ENCODE results near the gene SKAP2. TPM values are rescaled to one million over a fixed set of nuclear protein-coding genes. Genes with fewer than 3 reads are reported as not detected.

Gene SKAP2
- polyA plus RNA-seq, 2 of the 4 experiments (the other 2 are of a cell fraction), result 18.7 to 23.0 TPM

DNA sequence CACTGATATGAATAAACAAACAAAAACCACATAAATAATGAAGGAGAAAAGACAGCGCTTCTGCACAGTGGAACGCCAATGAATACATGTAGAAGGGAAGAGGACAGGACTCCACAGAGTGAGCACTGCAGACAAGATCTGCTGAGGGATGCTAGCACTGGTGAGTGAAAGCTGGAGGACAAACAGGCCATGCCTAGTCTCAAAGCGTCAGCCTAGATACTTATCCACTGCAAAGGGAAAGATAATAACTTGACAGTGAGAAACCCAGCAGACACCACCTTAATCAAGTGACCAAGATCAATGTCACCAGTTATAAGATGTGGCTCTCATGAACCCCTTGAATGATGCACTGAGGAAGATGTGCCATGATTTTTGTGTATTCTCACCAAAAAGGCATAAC is 227.6 kb downstream of the SKAP2 start:
- Histone ChIP-seq H3K4me2 (no peak overlapping the region), H3K27ac (no peak overlapping the region), H3K4me3 (no peak overlapping the region), H3K4me1 (no peaks in the 10 kb centered on the region), H3K9me3 (no peaks in the 10 kb centered on the region)
- DNase-seq (ENCODE audit: low read depth in 1 of 2, low spot score in 1 of 2) (no peak), FAIRE-seq (no peak), ATAC-seq (no peak)
- ChIA-PET CTCF (no interaction called here), POLR2A (no interaction called here)
- WGBS (ENCODE audit: missing lambda C conversion rate), result 86% methylated on average over 3 of the region's 3 CpGs
- TF ChIP-seq POLR2A (IDR thresholded peaks at IDR 0.05; ENCODE audit: low read length), result no peak
- no peak for TF ChIP-seq JUN (IDR thresholded peaks at IDR 0.05)
- TF ChIP-seq HOXB13 (CRISPR knock-in tag; IDR thresholded peaks at IDR 0.05; ENCODE audit: low read depth), result no peak
- TF ChIP-seq HDAC2 (IDR thresholded peaks at IDR 0.05), result no peak
- TF ChIP-seq CHD4 (IDR thresholded peaks at IDR 0.05; ENCODE audit: borderline replicate concordance), result no peak
- no peak for TF ChIP-seq ZNF302 (CRISPR knock-in tag; IDR thresholded peaks at IDR 0.05)
- TF ChIP-seq CBX8 (IDR thresholded peaks at IDR 0.05), result no peak
- TF ChIP-seq KDM5A (IDR thresholded peaks at IDR 0.05), result no peak
- TF ChIP-seq TP53 (CRISPR knock-in tag; IDR thresholded peaks at IDR 0.05), result no peak
- TF ChIP-seq POLR2AphosphoS2 (conservative IDR thresholded peaks at IDR 0.05; ENCODE audit: low read length), result no peak
- TF ChIP-seq CBX2 (IDR thresholded peaks at IDR 0.05; ENCODE audit: borderline replicate concordance, low read depth), result no peak
- no peak for TF ChIP-seq ELK1 (IDR thresholded peaks at IDR 0.05; ENCODE audit: low read depth, low read length)
- no peak for TF ChIP-seq KDM1A (IDR thresholded peaks at IDR 0.05; ENCODE audit: low read depth)
- TF ChIP-seq RARB (CRISPR knock-in tag; IDR thresholded peaks at IDR 0.05), result no peak
- no peak for TF ChIP-seq ZSCAN20 (CRISPR knock-in tag; IDR thresholded peaks at IDR 0.05)

DNA sequence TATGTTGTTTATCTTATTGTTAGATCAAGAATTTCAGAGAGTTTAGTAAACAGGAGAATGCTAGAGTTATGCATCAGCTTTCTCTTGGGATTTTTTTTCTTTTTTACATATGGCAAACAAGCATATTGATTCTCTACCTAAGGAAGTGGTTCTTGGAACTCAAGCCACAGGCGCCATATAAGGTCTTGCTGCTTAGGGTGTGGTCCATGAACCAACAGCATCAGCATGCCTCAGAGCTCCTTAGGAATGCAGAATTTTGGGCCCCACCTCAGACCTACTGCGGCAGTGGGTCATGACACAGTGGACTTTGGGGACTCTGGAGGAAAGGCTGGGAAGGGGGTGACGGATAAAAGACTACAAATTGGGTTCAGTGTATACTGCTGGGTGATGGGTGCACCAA is 230.8 kb downstream of the SKAP2 start:
- DNase-seq (ENCODE audit: low read depth in 1 of 2, low spot score in 1 of 2), result no peak
- POLR2A ChIA-PET, result no interaction called here

DNA sequence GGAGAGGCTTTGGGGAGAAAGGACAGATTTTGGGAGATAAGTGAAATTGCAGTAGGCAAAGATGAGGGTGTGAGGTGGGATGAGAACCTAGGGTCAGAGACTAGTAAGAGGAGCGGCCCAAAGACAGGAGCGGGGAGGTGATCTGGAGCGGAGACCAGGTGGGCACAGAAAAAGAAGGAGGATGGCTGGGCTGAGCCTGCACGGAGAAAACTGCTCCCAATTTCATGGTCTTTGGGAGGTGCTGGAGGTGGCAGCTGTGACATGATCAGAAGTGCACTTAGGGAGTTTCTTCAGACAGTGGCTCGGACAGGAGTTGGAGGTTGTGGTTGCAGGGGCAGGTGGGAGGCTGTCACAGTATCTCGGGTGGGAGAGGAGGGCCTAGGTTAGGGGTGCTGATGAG is 232.8 kb downstream of the SKAP2 start:
- WGBS (ENCODE audit: missing lambda C conversion rate), result 83% methylated on average over 6 of the region's 6 CpGs
- H3K4me1 ChIP-seq, result no peaks in the 10 kb centered on the region
- H3K9me3 ChIP-seq, result no peaks in the 10 kb centered on the region
- no peak overlapping the region for H3K4me3 ChIP-seq
- ATAC-seq (no peak), FAIRE-seq (no peak), DNase-seq (ENCODE audit: low read depth in 1 of 2, low spot score in 1 of 2) (no peak)
- no peak overlapping the region for H3K4me2 ChIP-seq
- POLR2A ChIA-PET, result no interaction called here
- CTCF ChIA-PET, result no interaction called here
- H3K27ac ChIP-seq, result no peak overlapping the region
- TF ChIP-seq MYC (IDR thresholded peaks at IDR 0.05; ENCODE audit: borderline replicate concordance, low read length), result no peak
- no peak for TF ChIP-seq ESRRA (IDR thresholded peaks at IDR 0.05; ENCODE audit: borderline replicate concordance, low read length)
- no peak for TF ChIP-seq HOXB5 (CRISPR knock-in tag; IDR thresholded peaks at IDR 0.05)
- TF ChIP-seq TP53 (CRISPR knock-in tag; IDR thresholded peaks at IDR 0.05), result no peak

More for the DNA sequence above, 230.8 kb downstream of the SKAP2 start:
- TF ChIP-seq ZNF302 (CRISPR knock-in tag; IDR thresholded peaks at IDR 0.05) (no peak), HOXB5 (CRISPR knock-in tag; IDR thresholded peaks at IDR 0.05) (no peak), RARB (CRISPR knock-in tag; IDR thresholded peaks at IDR 0.05) (no peak), POLR2AphosphoS2 (conservative IDR thresholded peaks at IDR 0.05; ENCODE audit: low read length) (no peak), RNF2 (IDR thresholded peaks at IDR 0.05; ENCODE audit: borderline replicate concordance, low read depth) (no peak), POLR2A (IDR thresholded peaks at IDR 0.05; ENCODE audit: low read length) (no peak), SREBF2 (IDR thresholded peaks at IDR 0.05) (no peak)
- TF ChIP-seq, protein P1, sequence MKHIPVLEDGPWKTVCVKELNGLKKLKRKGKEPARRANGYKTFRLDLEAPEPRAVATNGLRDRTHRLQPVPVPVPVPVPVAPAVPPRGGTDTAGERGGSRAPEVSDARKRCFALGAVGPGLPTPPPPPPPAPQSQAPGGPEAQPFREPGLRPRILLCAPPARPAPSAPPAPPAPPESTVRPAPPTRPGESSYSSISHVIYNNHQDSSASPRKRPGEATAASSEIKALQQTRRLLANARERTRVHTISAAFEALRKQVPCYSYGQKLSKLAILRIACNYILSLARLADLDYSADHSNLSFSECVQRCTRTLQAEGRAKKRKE (CRISPR knock-in tag; IDR thresholded peaks at IDR 0.05; ENCODE audit: low read depth), result no peak
- CTCF ChIA-PET, result interaction anchor here (1.1 kb wide), 1 partner anchor 264 kb away, joined by 3 read pairs; no protein-coding TSS in a partner anchor
- Histone ChIP-seq H3K27ac (no peak overlapping the region), H3K9me3 (no peaks in the 10 kb centered on the region), H3K4me1 (no peaks in the 10 kb centered on the region), H3K4me2 (no peak overlapping the region), H3K4me3 (no peak overlapping the region)
- WGBS (ENCODE audit: missing lambda C conversion rate), result 57% methylated on average over 3 of the region's 3 CpGs
- FAIRE-seq (no peak), ATAC-seq (no peak)

Measured in A549 (cell line).